K562 (cell line): ENCODE measurements around the gene KRT26. TPM values are rescaled to one million over a fixed set of nuclear protein-coding genes. Genes with fewer than 3 reads are reported as not detected.
A peak's percentile ranks its signal among the peaks of the same experiment; 100 is the strongest.

Experiments used
- E2F6 ChIP-seq, 2 experiments: IDR thresholded peaks; 2 replicates each; pipeline ENCODE4 v1.6.1; 2011; ENCODE audit warnings: borderline replicate concordance in 1 of 2, control low read depth in 1 of 2, low read depth in 1 of 2, low read length in 1 of 2, mild to moderate bottlenecking in 1 of 2, mixed read lengths in 1 of 2, moderate library complexity in 1 of 2; ENCODE audit not compliant: insufficient read depth in 1 of 2, insufficient read length in 1 of 2, poor library complexity in 1 of 2, severe bottlenecking in 1 of 2; ENCODE audit errors: extremely low read depth in 1 of 2
- KLF1 ChIP-seq: fragments of 450-650 bp; IDR thresholded peaks from 2 replicates; pipeline ENCODE4 v1.6.1; 2016; ENCODE audit warnings: missing genetic modification characterization, missing compliant biosample characterization
- NR2C2 ChIP-seq, 2 experiments: fragments of 200-800 bp in 1 of 2; sonication (Bioruptor generic) in 1 of 2; sonication (generic) in 1 of 2; formaldehyde crosslinking in 1 of 2; IDR thresholded peaks; 2 replicates each; pipeline versions ENCODE4 v1.6.1 to v1.8.0; 2016 to 2022; ENCODE audit warnings: mild to moderate bottlenecking in 1 of 2, missing compliant biosample characterization in 1 of 2, missing genetic modification characterization in 1 of 2, missing genetic modification reagents in 1 of 2
- PBX2 ChIP-seq, 2 experiments: IDR thresholded peaks in 1 of 2; conservative IDR thresholded peaks in 1 of 2; 2 replicates each; pipeline ENCODE4 v1.6.1; 2016; ENCODE audit warnings: low read depth in 2 of 2, mild to moderate bottlenecking in 1 of 2, missing compliant biosample characterization in 1 of 2, missing genetic modification characterization in 1 of 2, moderate library complexity in 1 of 2
- PHTF2 ChIP-seq: fragments of 250-450 bp; sonication (Bioruptor Pico); IDR thresholded peaks from 2 replicates; pipeline ENCODE4 v1.5.0; 2021; ENCODE audit warnings: mild to moderate bottlenecking
- SIN3A ChIP-seq, 2 experiments: fragments of 150-350 bp in 1 of 2; IDR thresholded peaks; 2 replicates each; pipeline ENCODE4 v1.6.1; 2011 to 2016; ENCODE audit warnings: borderline replicate concordance in 2 of 2, low read depth in 2 of 2, low read length in 2 of 2, mild to moderate bottlenecking in 2 of 2, moderate library complexity in 2 of 2; ENCODE audit not compliant: control insufficient read depth in 1 of 2
- SMARCC2 ChIP-seq: fragments of 450-650 bp; IDR thresholded peaks from 2 replicates; pipeline ENCODE4 v1.6.1; 2017; ENCODE audit warnings: antibody characterized with exemption, moderate library complexity, mild to moderate bottlenecking, low read depth
- STAT5A ChIP-seq: IDR thresholded peaks from 2 replicates; pipeline ENCODE4 v1.6.1; 2012; ENCODE audit warnings: low read length, inconsistent platforms, borderline replicate concordance
- TFAP4 ChIP-seq: sonication (generic); formaldehyde crosslinking; IDR thresholded peaks from 2 replicates; pipeline ENCODE4 v1.8.0; 2022; ENCODE audit warnings: missing genetic modification reagents, mild to moderate bottlenecking, moderate library complexity, borderline replicate concordance
- UBTF ChIP-seq, 2 experiments: IDR thresholded peaks; 2 replicates each; pipeline ENCODE4 v1.6.1; 2012; ENCODE audit warnings: improper control_type of control experiment in 2 of 2, low read depth in 2 of 2, low read length in 2 of 2, borderline replicate concordance in 1 of 2
- ZNF436 ChIP-seq: fragments of 250-450, 450-650 bp; sonication (Bioruptor Pico); formaldehyde crosslinking; IDR thresholded peaks from 2 replicates; pipeline ENCODE4 v1.7.0; 2020; ENCODE audit warnings: mild to moderate bottlenecking
- ZNF551 ChIP-seq: fragments of 250-450 bp; sonication (Bioruptor Pico); IDR thresholded peaks from 2 replicates; pipeline ENCODE4 v1.5.0; 2021; ENCODE audit warnings: mild to moderate bottlenecking, moderate library complexity
- polyA plus RNA-seq, 8 experiments: library from polyadenylated mRNA; depleted of rRNA in 4 of 8; stranded (reverse) in 5 of 8; unstranded in 3 of 8; fragments of >200 nt; fragmentation: Nextera tagmentation in 2 of 8; fragmentation: Illumina TruSeq in 1 of 8; extraction: Ambion mirVana in 2 of 8; extraction: Trizol in 1 of 8; gene quantifications; 2 replicates each; pipeline versions ENCODE4 v1.2.1 to v1.2.3, GENCODE V29; 2011 to 2014; ENCODE audit warnings: inconsistent platforms in 1 of 8, missing spikeins in 1 of 8
- total RNA-seq, 7 experiments: library from RNA; depleted of rRNA in 6 of 7; stranded (reverse); fragments of >200 nt in 6 of 7; fragmentation: Illumina TruSeq in 2 of 7; extraction: Trizol in 2 of 7; gene quantifications; 2 replicates each; pipeline versions ENCODE4 v1.2.1 to v1.2.3, GENCODE V29; 2011 to 2021; ENCODE audit warnings: low replicate concordance in 1 of 7

KRT26 gene
- total and polyA plus RNA-seq, 9 of the 15 experiments (the other 6 are each of a cell fraction or from before 2014, with no cell fraction given), result not detected

- no peak for TF ChIP-seq UBTF (IDR thresholded peaks at IDR 0.05; ENCODE audit: borderline replicate concordance in 1 of 2, low read depth in 2 of 2, low read length in 2 of 2)
- TF ChIP-seq NR2C2 (CRISPR knock-in tag; IDR thresholded peaks at IDR 0.05), result no peak
- TF ChIP-seq NR2C2 (tag; IDR thresholded peaks at IDR 0.05), result peak; percentile 98
- peak; percentile 70; the same call in 1 of the 2 replicates for TF ChIP-seq KLF1
- TF ChIP-seq E2F6 (IDR thresholded peaks at IDR 0.05; ENCODE audit: borderline replicate concordance in 1 of 2, extremely low read depth in 1 of 2, insufficient read depth in 1 of 2, insufficient read length in 1 of 2, low read depth in 1 of 2, low read length in 1 of 2, poor library complexity in 1 of 2, severe bottlenecking in 1 of 2), result peak in 1 of 2 experiments; percentile 55
- TF ChIP-seq ZNF436, result no peak
- TF ChIP-seq PHTF2 (CRISPR knock-in tag), result no peak
- TF ChIP-seq TFAP4, result no peak
- TF ChIP-seq STAT5A, result 0 out of 2 replicates have a peak, but pooled peaks have one; percentile 6
- no peak for TF ChIP-seq SMARCC2
- no peak for TF ChIP-seq ZNF551 (CRISPR knock-in tag)
- TF ChIP-seq PBX2 (CRISPR knock-in tag; IDR thresholded peaks at IDR 0.05; ENCODE audit: low read depth), result no peak
- TF ChIP-seq PBX2 (tag; conservative IDR thresholded peaks at IDR 0.05; ENCODE audit: low read depth), result no peak
- TF ChIP-seq SIN3A (IDR thresholded peaks at IDR 0.05; ENCODE audit: borderline replicate concordance in 2 of 2, control insufficient read depth in 1 of 2, low read depth in 2 of 2, low read length in 2 of 2), result no peak
These were observed 46.9 kb upstream of the KRT26 start (continued) for GRCh38 chr17:40818733-40819527.
